ENCODE data around the gene GRIN3A.
A peak's percentile ranks its signal among the peaks of the same experiment; 100 is the strongest.
"Not testable (repeated sequence)": the region's sequence is repeated elsewhere in the genome, so short reads cannot be mapped to it uniquely, and the experiment has no call there.

GRIN3A gene

GRCh38 chr9:101738566-101739183 lies at the start of gene GRIN3A:
TSS of gene GRIN3A (minus strand) at chr9:101738647. CDS start at chr9:101737979, 668 bp downstream.
- DNase-seq = no peak

GRCh38 chr9:101787891-101788290 lies 49.4 kb upstream of the GRIN3A start:
- no peak for DNase-seq
- in situ Hi-C loops (cut with MboI; ENCODE audit: low pct_unique_long_range_greater_than_20kb, low sequenced_read_pairs) = no loop called here

More at GRCh38 chr9:101738566-101739183, at the start of gene GRIN3A:
- in situ Hi-C loops (cut with MboI; ENCODE audit: low pct_unique_long_range_greater_than_20kb, low sequenced_read_pairs) = no loop called here

GRCh38 chr9:101778332-101778731 lies 39.9 kb upstream of the GRIN3A start:
- DNase-seq = no peak
- in situ Hi-C loops (cut with MboI; ENCODE audit: low pct_unique_long_range_greater_than_20kb, low sequenced_read_pairs) = no loop called here

GRCh38 chr9:101764472-101764871 lies 26.0 kb upstream of the GRIN3A start:
- DNase-seq = no peak
- in situ Hi-C loops (cut with MboI; ENCODE audit: low pct_unique_long_range_greater_than_20kb, low sequenced_read_pairs) = no loop called here

- in situ Hi-C loops (cut with MboI; ENCODE audit: low pct_unique_long_range_greater_than_20kb, low sequenced_read_pairs) = no loop called here
- DNase-seq = no peak
Observed at GRCh38 chr9:101758304-101758930, 20.0 kb upstream of the GRIN3A start.

- in situ Hi-C loops (cut with MboI; ENCODE audit: low pct_unique_long_range_greater_than_20kb, low sequenced_read_pairs) = no loop called here
- no peak for DNase-seq
Observed at GRCh38 chr9:101753716-101754115, 15.3 kb upstream of the GRIN3A start.

- in situ Hi-C loops (cut with MboI; ENCODE audit: low pct_unique_long_range_greater_than_20kb, low sequenced_read_pairs) = no loop called here
Observed at GRCh38 chr9:101751895-101752294, 13.4 kb upstream of the GRIN3A start.

GRCh38 chr9:101739311-101739710 lies 864 bp upstream of the GRIN3A start:
- DNase-seq = no peak
- in situ Hi-C loops (cut with MboI; ENCODE audit: low pct_unique_long_range_greater_than_20kb, low sequenced_read_pairs) = no loop called here

More at GRCh38 chr9:101751895-101752294, 13.4 kb upstream of the GRIN3A start:
- no peak for DNase-seq

GRCh38 chr9:101737705-101738565 lies 512 bp downstream of the GRIN3A start:
- DNase-seq = no peak
- in situ Hi-C loops (cut with MboI; ENCODE audit: low pct_unique_long_range_greater_than_20kb, low sequenced_read_pairs) = no loop called here

GRCh38 chr9:101737165-101737704 lies 1.2 kb downstream of the GRIN3A start:
- no peak for DNase-seq
- in situ Hi-C loops (cut with MboI; ENCODE audit: low pct_unique_long_range_greater_than_20kb, low sequenced_read_pairs) = no loop called here

GRCh38 chr9:101736717-101737116 lies 1.7 kb downstream of the GRIN3A start:
- DNase-seq = no peak
- in situ Hi-C loops (cut with MboI; ENCODE audit: low pct_unique_long_range_greater_than_20kb, low sequenced_read_pairs) = no loop called here

- in situ Hi-C loops (cut with MboI; ENCODE audit: low pct_unique_long_range_greater_than_20kb, low sequenced_read_pairs) = no loop called here
- no peak for DNase-seq
Observed at GRCh38 chr9:101731429-101731828, 7.0 kb downstream of the GRIN3A start.

- DNase-seq = peak; percentile 13
- in situ Hi-C loops (cut with MboI; ENCODE audit: low pct_unique_long_range_greater_than_20kb, low sequenced_read_pairs) = no loop called here
Observed at GRCh38 chr9:101727612-101728524, 10.6 kb downstream of the GRIN3A start.

- in situ Hi-C loops (cut with MboI; ENCODE audit: low pct_unique_long_range_greater_than_20kb, low sequenced_read_pairs); DNase-seq: not testable (repeated sequence)
Observed at GRCh38 chr9:101724271-101724670, 14.2 kb downstream of the GRIN3A start.

- no peak for DNase-seq
- in situ Hi-C loops (cut with MboI; ENCODE audit: low pct_unique_long_range_greater_than_20kb, low sequenced_read_pairs) = no loop called here
Observed at GRCh38 chr9:101718192-101718591, 20.3 kb downstream of the GRIN3A start.

GRCh38 chr9:101716629-101717028 lies 21.8 kb downstream of the GRIN3A start:
- in situ Hi-C loops (cut with MboI; ENCODE audit: low pct_unique_long_range_greater_than_20kb, low sequenced_read_pairs) = no loop called here
- DNase-seq = no peak

- DNase-seq = peak; percentile 32
- in situ Hi-C loops (cut with MboI; ENCODE audit: low pct_unique_long_range_greater_than_20kb, low sequenced_read_pairs) = no loop called here
Observed at GRCh38 chr9:101711330-101711941, 27.0 kb downstream of the GRIN3A start.

GRCh38 chr9:101708855-101709254 lies 29.6 kb downstream of the GRIN3A start:
- in situ Hi-C loops (cut with MboI; ENCODE audit: low pct_unique_long_range_greater_than_20kb, low sequenced_read_pairs) = no loop called here
- no peak for DNase-seq
